Immature natural killer cell (primary cell): Measurements from ENCODE around the gene LUC7L. TPM values are rescaled to one million over a fixed set of nuclear protein-coding genes. Genes with fewer than 3 reads are reported as not detected.

Experiments used
- polyA plus RNA-seq, 3 donors: library from polyadenylated mRNA; unstranded; fragments of 300-500 nt; fragmentation: Illumina TruSeq; gene quantifications; one replicate each; pipeline ENCODE4 v1.2.3, GENCODE V29; 2021

Gene LUC7L
- polyA plus RNA-seq, 3 donors from 2014 or later = 4.5 to 15.0 (median 10.4) TPM

Other genes starting within 250 kb of the LUC7L start
- 10 to 100 TPM; 26.9 to 40.7 (median 34.6) TPM for gene POLR3K, start 175.8 kb downstream of the LUC7L start, polyA plus RNA-seq
- gene SNRNP25, start 175.6 kb downstream of the LUC7L start, polyA plus RNA-seq = 10 to 100 TPM; 22.0 to 51.1 (median 30.7) TPM
- gene RHBDF1, start 156.8 kb downstream of the LUC7L start, polyA plus RNA-seq = under 1 TPM in 1 of 3 donors, not detected in 2; 0.24 TPM
- 100 to 1,000 TPM in 2 of 3 donors, 10 to 100 TPM in 1; 96.0 to 134 (median 106) TPM for gene MPG, start 151.2 kb downstream of the LUC7L start, polyA plus RNA-seq
- gene NPRL3, start 90.8 kb downstream of the LUC7L start, polyA plus RNA-seq = 10 to 100 TPM; 13.3 to 28.6 (median 27.0) TPM
- gene HBZ, start 76.8 kb downstream of the LUC7L start, polyA plus RNA-seq = not detected
- gene HBM, start 63.5 kb downstream of the LUC7L start, polyA plus RNA-seq = 1 to 10 TPM in 1 of 3 donors, not detected in 2; 2.5 TPM
- gene HBA2, start 56.6 kb downstream of the LUC7L start, polyA plus RNA-seq = 100 to 1,000 TPM; 202 to 797 (median 725) TPM
- 100 to 1,000 TPM in 2 of 3 donors, 10 to 100 TPM in 1; 70.7 to 207 (median 119) TPM for gene HBA1, start 52.8 kb downstream of the LUC7L start, polyA plus RNA-seq
- 10 to 100 TPM in 1 of 3 donors, 1 to 10 TPM in 2; 4.9 to 10.3 (median 8.9) TPM for gene HBQ1, start 49.0 kb downstream of the LUC7L start, polyA plus RNA-seq
- gene FAM234A, start 5.4 kb upstream of the LUC7L start, polyA plus RNA-seq = 10 to 100 TPM; 19.3 to 56.6 (median 24.4) TPM
- not detected for gene RGS11, start 46.5 kb upstream of the LUC7L start, polyA plus RNA-seq
- gene ARHGDIG, start 51.1 kb upstream of the LUC7L start, polyA plus RNA-seq = not detected
- not detected for gene PDIA2, start 53.7 kb upstream of the LUC7L start, polyA plus RNA-seq
- gene AXIN1, start 123.3 kb upstream of the LUC7L start, polyA plus RNA-seq = 10 to 100 TPM in 1 of 3 donors, 1 to 10 TPM in 2; 1.9 to 12.5 (median 5.2) TPM
- 100 to 1,000 TPM in 2 of 3 donors, 10 to 100 TPM in 1; 98.6 to 139 (median 106) TPM for gene MRPL28, start 141.1 kb upstream of the LUC7L start, polyA plus RNA-seq
- 10 to 100 TPM; 16.0 to 35.9 (median 23.7) TPM for gene PGAP6, start 152.5 kb upstream of the LUC7L start, polyA plus RNA-seq
- 10 to 100 TPM; 30.4 to 53.7 (median 36.5) TPM for gene NME4, start 167.8 kb upstream of the LUC7L start, polyA plus RNA-seq
- 10 to 100 TPM in 1 of 3 donors, 1 to 10 TPM in 2; 3.6 to 12.9 (median 5.4) TPM for gene DECR2, start 172.4 kb upstream of the LUC7L start, polyA plus RNA-seq
- 1 to 10 TPM in 2 of 3 donors, under 1 TPM in 1; 0.04 to 3.7 (median 1.8) TPM for gene RAB11FIP3, start 196.2 kb upstream of the LUC7L start, polyA plus RNA-seq